KMS-11 (cell line): Measurements from ENCODE around the gene KIF26A.

Experiments used
- H2AFZ ChIP-seq: fragments of 200-600 bp; sonication (generic); 2 replicates; pipeline ENCODE4 v1.6.1; 2016; ENCODE audit warnings: antibody characterized with exemption, mixed run types, low read depth
- H3K27ac ChIP-seq: fragments of 200-600 bp; sonication (generic); 2 replicates; pipeline ENCODE4 v1.6.1; 2016; ENCODE audit warnings: mild to moderate bottlenecking, mixed run types
- H3K27me3 ChIP-seq: fragments of 200-600 bp; sonication (generic); 2 replicates; pipeline ENCODE4 v1.6.1; 2017; ENCODE audit warnings: mild to moderate bottlenecking, low read depth, mixed run types, moderate library complexity; ENCODE audit not compliant: insufficient read depth
- H3K36me3 ChIP-seq: fragments of 200-600 bp; sonication (generic); 2 replicates; pipeline ENCODE4 v1.6.1; 2017; ENCODE audit warnings: mild to moderate bottlenecking, mixed run types; ENCODE audit not compliant: insufficient read depth
- H3K4me1 ChIP-seq: fragments of 200-600 bp; sonication (generic); 2 replicates; pipeline ENCODE4 v1.6.1; 2016; ENCODE audit warnings: mild to moderate bottlenecking, low read depth, mixed run types; ENCODE audit not compliant: poor library complexity, severe bottlenecking
- H3K4me2 ChIP-seq: fragments of 200-600 bp; sonication (generic); 2 replicates; pipeline ENCODE4 v1.7.0; 2016; ENCODE audit warnings: mild to moderate bottlenecking, mixed run types
- H3K4me3 ChIP-seq: fragments of 200-600 bp; sonication (generic); IDR thresholded peaks from 2 replicates; pipeline ENCODE4 v1.6.1; 2017; ENCODE audit warnings: low read depth, low read length, mixed read lengths; ENCODE audit not compliant: insufficient read depth
- H3K79me2 ChIP-seq: fragments of 200-600 bp; sonication (generic); 2 replicates; pipeline ENCODE4 v1.6.1; 2016; ENCODE audit warnings: low read depth, mixed run types; ENCODE audit not compliant: insufficient read depth
- H3K9ac ChIP-seq: fragments of 200-600 bp; sonication (generic); 2 replicates; pipeline ENCODE4 v1.6.1; 2016; ENCODE audit warnings: mild to moderate bottlenecking, mixed run types
- H4K20me1 ChIP-seq: fragments of 200-600 bp; sonication (generic); 2 replicates; pipeline ENCODE4 v1.6.1; 2016; ENCODE audit warnings: mild to moderate bottlenecking, mixed run types; ENCODE audit not compliant: insufficient read depth
- TF ChIP-seq, protein P1 (sequence below): fragments of 200-600 bp; sonication (generic); conservative IDR thresholded peaks from 2 replicates; pipeline ENCODE4 v1.6.1; 2017; ENCODE audit warnings: low read depth, mild to moderate bottlenecking, antibody characterized with exemption, low read length, moderate library complexity, mixed read lengths

KIF26A gene

DNA sequence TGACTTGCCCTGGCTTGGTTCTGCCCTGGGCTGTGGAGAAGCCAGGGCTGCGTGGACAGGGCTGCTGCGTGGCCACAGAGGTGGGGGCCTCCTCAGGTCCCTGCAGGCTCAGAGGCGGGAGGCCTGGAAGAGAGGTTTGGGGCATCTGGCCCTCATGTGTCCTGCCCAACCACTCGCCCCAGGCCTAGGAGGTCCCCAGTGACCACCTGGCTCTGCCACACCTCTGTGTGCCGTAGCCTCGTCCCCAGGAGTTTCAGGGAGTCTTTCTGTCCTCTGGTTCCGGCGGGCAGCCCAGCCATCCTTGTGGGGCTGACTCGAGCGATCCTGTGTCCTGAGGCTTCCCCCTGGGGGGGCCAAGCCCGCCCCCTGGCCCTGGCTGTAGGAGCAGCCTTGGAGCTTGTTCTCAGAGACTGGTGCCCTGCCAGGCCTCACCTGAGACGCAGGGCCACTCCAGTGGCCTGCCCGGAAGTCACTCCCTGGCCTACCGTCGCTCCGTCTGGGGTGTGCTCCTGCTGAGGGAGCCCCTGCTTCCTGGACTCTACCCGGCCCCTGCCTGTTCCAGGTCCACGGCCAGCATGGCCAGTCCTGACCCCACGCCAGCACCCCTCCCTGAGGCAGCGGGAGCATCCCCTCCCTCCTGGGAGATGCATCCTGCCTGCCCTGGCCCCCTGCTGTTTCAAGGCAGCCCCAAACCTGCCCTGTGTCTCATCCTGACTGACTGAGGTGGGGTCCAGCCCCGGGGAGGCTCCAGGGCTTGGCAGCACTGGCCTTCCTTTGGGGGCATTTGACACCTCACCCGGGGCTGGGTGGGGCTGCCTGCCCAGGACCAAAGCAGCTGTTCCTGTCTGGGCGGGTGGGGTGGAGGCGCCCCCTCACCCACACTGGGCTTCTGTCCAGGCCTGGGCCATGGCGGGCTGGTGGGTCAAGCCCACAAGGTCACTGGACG lies 39.0 kb upstream of the KIF26A start:
- peaks cover 21% of the 10 kb centered on the region; the same call in 1 of the 2 replicates for H3K27me3 ChIP-seq
- TF ChIP-seq, protein P1, sequence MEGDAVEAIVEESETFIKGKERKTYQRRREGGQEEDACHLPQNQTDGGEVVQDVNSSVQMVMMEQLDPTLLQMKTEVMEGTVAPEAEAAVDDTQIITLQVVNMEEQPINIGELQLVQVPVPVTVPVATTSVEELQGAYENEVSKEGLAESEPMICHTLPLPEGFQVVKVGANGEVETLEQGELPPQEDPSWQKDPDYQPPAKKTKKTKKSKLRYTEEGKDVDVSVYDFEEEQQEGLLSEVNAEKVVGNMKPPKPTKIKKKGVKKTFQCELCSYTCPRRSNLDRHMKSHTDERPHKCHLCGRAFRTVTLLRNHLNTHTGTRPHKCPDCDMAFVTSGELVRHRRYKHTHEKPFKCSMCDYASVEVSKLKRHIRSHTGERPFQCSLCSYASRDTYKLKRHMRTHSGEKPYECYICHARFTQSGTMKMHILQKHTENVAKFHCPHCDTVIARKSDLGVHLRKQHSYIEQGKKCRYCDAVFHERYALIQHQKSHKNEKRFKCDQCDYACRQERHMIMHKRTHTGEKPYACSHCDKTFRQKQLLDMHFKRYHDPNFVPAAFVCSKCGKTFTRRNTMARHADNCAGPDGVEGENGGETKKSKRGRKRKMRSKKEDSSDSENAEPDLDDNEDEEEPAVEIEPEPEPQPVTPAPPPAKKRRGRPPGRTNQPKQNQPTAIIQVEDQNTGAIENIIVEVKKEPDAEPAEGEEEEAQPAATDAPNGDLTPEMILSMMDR: no peak
- no peak overlapping the region for H3K4me3 ChIP-seq
- no peaks in the 10 kb centered on the region for H4K20me1 ChIP-seq
- no peak overlapping the region for H3K9ac ChIP-seq
- no peak overlapping the region for H3K4me2 ChIP-seq
- H3K79me2 ChIP-seq: no peaks in the 10 kb centered on the region
- H3K4me1 ChIP-seq: no peaks in the 10 kb centered on the region
- H2AFZ ChIP-seq: no peak overlapping the region
- no peaks in the 10 kb centered on the region for H3K36me3 ChIP-seq
- H3K27ac ChIP-seq: no peak overlapping the region

DNA sequence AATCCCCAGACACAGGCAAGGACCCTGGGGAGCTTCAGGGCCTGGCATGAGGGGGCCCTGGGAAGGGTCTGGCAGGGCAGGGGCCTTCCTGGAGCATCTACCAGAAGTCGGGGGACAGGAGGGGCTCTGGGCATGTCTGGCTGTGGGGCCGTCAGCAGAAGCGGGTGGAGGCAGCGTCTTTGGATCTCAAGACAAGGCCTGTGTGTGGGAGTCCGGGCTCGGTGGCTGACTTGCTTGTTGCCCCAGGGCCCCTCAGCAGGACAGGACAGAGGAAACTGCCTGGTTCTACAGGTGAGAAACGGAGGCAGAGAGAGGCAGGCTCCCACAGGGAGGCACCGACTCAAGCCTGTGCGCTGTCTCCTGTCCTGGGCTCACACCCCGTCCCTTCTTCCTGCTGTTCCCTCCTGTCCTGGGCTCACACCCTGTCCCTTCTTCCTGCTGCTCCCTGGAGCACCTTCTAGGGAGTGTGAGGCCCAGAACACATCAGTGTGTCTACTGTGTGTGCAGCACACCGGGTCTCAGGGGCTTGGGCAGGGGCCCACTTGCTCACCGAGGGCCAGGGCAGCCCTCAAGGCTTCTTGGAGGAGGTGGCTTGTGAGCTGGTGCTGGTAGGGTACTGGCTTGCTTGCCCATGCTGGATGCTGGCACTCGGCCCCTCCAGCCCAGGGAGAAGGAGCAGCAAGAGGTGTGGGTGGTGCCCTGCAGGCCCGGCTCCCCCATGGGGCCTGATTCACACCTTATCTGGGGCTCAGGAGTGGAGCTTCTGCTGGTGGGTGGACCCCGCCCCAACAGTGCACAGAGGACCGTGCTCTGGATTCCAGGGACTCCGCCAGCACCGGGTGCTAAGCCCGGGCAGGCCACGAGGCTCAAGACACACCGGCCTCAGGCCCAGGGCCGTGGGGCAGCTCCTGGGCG lies 38.0 kb upstream of the KIF26A start:
- no peak overlapping the region for H3K4me2 ChIP-seq
- no peak overlapping the region for H2AFZ ChIP-seq
- peaks cover 24% of the 10 kb centered on the region; the same call in 1 of the 2 replicates for H3K27me3 ChIP-seq
- no peaks in the 10 kb centered on the region for H3K36me3 ChIP-seq
- H3K27ac ChIP-seq: no peak overlapping the region
- no peaks in the 10 kb centered on the region for H3K79me2 ChIP-seq
- no peaks in the 10 kb centered on the region for H3K4me1 ChIP-seq
- H3K9ac ChIP-seq: no peak overlapping the region
- TF ChIP-seq, protein P1: no peak
- H3K4me3 ChIP-seq: no peak overlapping the region
- no peaks in the 10 kb centered on the region for H4K20me1 ChIP-seq

DNA sequence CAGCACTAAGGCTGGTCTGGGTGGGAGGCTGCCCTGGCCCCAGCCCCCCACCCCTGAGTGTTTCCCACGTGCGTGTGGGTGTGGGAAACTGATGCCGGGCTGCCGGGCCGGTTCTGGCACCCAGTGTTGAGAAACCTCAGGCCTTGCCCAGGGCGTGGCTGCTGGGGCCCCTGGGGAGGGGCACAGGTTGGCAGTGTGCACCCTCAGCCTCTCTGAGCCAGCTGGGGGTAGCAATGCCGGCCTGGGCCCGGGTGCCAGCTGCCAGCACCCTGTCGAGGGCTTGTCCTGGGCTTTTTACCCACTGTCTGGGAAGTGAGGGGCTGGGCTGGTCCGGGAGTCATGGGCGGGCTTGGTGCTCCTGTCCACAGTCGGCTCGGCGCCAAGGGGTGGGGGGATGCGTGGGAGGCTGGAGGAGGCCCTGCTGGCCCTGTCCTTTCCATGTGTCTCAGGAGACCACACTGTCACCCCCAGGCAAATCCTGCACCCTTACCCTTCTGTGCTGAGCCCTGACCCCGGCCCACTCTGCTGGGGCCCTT lies 37.2 kb upstream of the KIF26A start:
- peaks cover 25% of the 10 kb centered on the region; the same call in 1 of the 2 replicates for H3K27me3 ChIP-seq
- H3K4me2 ChIP-seq: no peak overlapping the region
- TF ChIP-seq, protein P1: no peak
- no peaks in the 10 kb centered on the region for H4K20me1 ChIP-seq
- no peak overlapping the region for H3K9ac ChIP-seq
- no peaks in the 10 kb centered on the region for H3K4me1 ChIP-seq
- no peaks in the 10 kb centered on the region for H3K79me2 ChIP-seq
- H2AFZ ChIP-seq: no peak overlapping the region
- no peak overlapping the region for H3K27ac ChIP-seq
- no peaks in the 10 kb centered on the region for H3K36me3 ChIP-seq
- H3K4me3 ChIP-seq: no peak overlapping the region

DNA sequence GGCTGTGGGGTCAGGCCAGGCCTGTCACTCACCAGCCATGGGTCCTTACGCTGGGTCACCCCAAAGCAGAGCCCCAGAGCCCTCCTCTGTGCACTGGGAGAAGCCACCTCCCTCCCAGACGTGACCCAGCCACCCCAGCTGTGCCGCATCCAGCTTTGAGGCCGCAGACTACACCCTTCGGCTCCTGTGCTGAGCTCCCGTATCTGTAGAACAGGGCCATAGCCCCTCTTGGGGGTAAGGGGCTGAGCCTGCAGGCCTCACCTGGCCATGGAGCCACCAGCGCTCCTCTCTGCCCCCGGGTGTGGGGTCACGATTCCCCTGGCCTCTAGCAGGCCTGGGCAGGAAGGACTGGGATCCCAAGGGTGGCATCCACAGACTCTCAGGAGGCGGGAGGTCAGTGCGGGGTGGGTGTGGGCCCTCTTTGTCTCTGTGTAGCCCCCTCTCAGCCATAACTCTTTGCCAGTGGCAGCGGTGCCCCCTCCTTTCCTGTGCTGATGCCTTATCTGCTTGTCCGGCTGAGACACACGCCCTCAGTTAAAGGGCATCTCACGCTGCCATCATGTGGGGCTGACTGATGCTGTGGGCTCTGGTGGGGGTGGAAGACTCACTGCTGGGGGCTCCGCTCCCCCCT lies 36.6 kb upstream of the KIF26A start:
- Histone ChIP-seq H3K79me2 (no peaks in the 10 kb centered on the region), H3K9ac (no peak overlapping the region), H3K4me3 (no peak overlapping the region), H4K20me1 (no peaks in the 10 kb centered on the region), H3K4me1 (no peaks in the 10 kb centered on the region), H2AFZ (no peak overlapping the region), H3K27me3 (peaks cover 21% of the 10 kb centered on the region; the same call in 1 of the 2 replicates), H3K4me2 (no peak overlapping the region), H3K36me3 (no peaks in the 10 kb centered on the region), H3K27ac (no peak overlapping the region)
- TF ChIP-seq, protein P1: no peak
